ENCODE data around the gene ARG2. TPM values are rescaled to one million over a fixed set of nuclear protein-coding genes. Genes with fewer than 3 reads are reported as not detected.

ARG2 gene
- total and polyA plus RNA-seq, 2 of the 4 experiments (the other 2 are of a cell fraction), result 1.1 to 2.5 TPM

DNA sequence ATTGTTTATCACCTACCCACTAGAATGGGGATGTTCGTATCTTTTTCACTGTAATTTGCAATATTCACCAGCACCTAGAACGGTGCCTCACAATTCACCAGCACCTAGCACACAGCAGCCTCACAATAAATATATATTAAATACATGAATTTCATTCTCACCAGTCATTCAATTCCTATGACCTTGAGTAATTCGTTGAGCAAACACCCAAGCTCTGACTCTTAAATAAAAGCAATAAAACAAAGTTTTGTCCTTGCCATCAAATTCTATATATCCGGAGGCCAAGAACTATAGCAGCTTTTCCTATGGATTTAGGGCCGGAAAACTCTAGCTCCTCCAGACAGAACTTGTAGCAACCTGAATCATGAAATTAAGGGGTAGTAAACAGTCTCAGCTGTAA lies 53.7 kb downstream of the ARG2 start:
- Histone ChIP-seq H3K56ac (ENCODE audit: extremely low read depth, insufficient read depth, low read length) (0 out of 2 replicates have a peak overlapping the region, but pooled peaks have one; percentile 7), H3K18ac (ENCODE audit: low read depth, low read length) (no peak overlapping the region), H3K4me3 (ENCODE audit: insufficient read depth, low read depth, low read length) (peak overlapping the region; percentile 78; the same call in 1 of the 2 replicates), H3K79me1 (ENCODE audit: low read depth in 1 of 2, low read length in 2 of 2) (peaks cover 17 to 61% of the 10 kb centered on the region in 2 experiments), H3K14ac (replicated peaks; ENCODE audit: low read depth, low read length) (no peak overlapping the region; the same call in 1 of the 2 replicates), H3K27ac (ENCODE audit: insufficient read depth, low read length) (no peak overlapping the region), H2BK5ac (ENCODE audit: low read depth, low read length, poor library complexity, severe bottlenecking) (no peak overlapping the region), H4K5ac (ENCODE audit: low read depth, low read length) (no peak overlapping the region), H2AFZ (replicated peaks; ENCODE audit: low read length, poor library complexity) (no peak overlapping the region), H2AK5ac (ENCODE audit: low read depth, low read length) (no peak overlapping the region), H3K23ac (ENCODE audit: low read depth, low read length) (peak overlapping the region; percentile 55; the same call in 1 of the 2 replicates), H2BK15ac (ENCODE audit: low read depth, low read length) (no peak overlapping the region), H3K4me2 (ENCODE audit: low read depth, low read length) (peak overlapping the region; percentile 92), H2BK120ac (ENCODE audit: low read depth, low read length) (no peak overlapping the region), H3K4me1 (ENCODE audit: control insufficient read depth, insufficient read depth, low read length) (peaks cover 3% of the 10 kb centered on the region; the same call in 1 of the 2 replicates), H2AK9ac (replicated peaks; ENCODE audit: low read depth, low read length, poor library complexity) (no peak overlapping the region), H4K20me1 (ENCODE audit: insufficient read depth, low read length) (peaks cover 32% of the 10 kb centered on the region), H3K9me1 (ENCODE audit: insufficient read depth, low read length) (peaks cover 12% of the 10 kb centered on the region), H3K9ac (ENCODE audit: low read depth, low read length) (peak overlapping the region; percentile 87; the same call in 1 of the 2 replicates), H3K4ac (ENCODE audit: low read depth, low read length) (no peak overlapping the region), H2BK20ac (ENCODE audit: low read depth, low read length) (no peak overlapping the region), H3K27me3 (ENCODE audit: control insufficient read depth, insufficient read depth, low read length) (no peaks in the 10 kb centered on the region), H4K91ac (ENCODE audit: insufficient read depth, low read depth, low read length) (no peak overlapping the region), H4K8ac (ENCODE audit: low read depth in 2 of 2, low read length in 2 of 2) (no peak overlapping the region), H3K36me3 (ENCODE audit: control insufficient read depth, insufficient read depth, low read length) (peaks cover 7% of the 10 kb centered on the region), H3K9me3 (ENCODE audit: control insufficient read depth, insufficient read depth, low read length) (no peaks in the 10 kb centered on the region)
- dilution Hi-C loops (cut with HindIII; ENCODE audit: low sequenced_read_pairs, unreplicated experiment) (no loop called here), intact Hi-C loops (cut with micrococcal nuclease) (no loop called here), in situ Hi-C loops (cut with MboI; ENCODE audit: low sequenced_read_pairs) (no loop called here)
- ATAC-seq (ENCODE audit: low read depth) (no peak), DNase-seq (peak; percentile 31)
- TF ChIP-seq, protein P1, sequence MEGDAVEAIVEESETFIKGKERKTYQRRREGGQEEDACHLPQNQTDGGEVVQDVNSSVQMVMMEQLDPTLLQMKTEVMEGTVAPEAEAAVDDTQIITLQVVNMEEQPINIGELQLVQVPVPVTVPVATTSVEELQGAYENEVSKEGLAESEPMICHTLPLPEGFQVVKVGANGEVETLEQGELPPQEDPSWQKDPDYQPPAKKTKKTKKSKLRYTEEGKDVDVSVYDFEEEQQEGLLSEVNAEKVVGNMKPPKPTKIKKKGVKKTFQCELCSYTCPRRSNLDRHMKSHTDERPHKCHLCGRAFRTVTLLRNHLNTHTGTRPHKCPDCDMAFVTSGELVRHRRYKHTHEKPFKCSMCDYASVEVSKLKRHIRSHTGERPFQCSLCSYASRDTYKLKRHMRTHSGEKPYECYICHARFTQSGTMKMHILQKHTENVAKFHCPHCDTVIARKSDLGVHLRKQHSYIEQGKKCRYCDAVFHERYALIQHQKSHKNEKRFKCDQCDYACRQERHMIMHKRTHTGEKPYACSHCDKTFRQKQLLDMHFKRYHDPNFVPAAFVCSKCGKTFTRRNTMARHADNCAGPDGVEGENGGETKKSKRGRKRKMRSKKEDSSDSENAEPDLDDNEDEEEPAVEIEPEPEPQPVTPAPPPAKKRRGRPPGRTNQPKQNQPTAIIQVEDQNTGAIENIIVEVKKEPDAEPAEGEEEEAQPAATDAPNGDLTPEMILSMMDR (conservative IDR thresholded peaks at IDR 0.05; ENCODE audit: low read depth, low read length), result no peak
- TF ChIP-seq RFX5 (IDR thresholded peaks at IDR 0.05; ENCODE audit: low read depth, low read length) (no peak), BHLHE40 (IDR thresholded peaks at IDR 0.05; ENCODE audit: low read depth, low read length) (no peak)
- no TSS peak for BruUV-seq (replicated peaks)
- ChIA-PET CTCF (interaction anchor here (1.1 kb wide), 2 partner anchors 9 to 31 kb away, joined by 4 to 7 read pairs; no protein-coding TSS in a partner anchor), POLR2A (ENCODE audit: unreplicated experiment) (no interaction called here)
- 20% methylated on average over 1 of the region's 5 CpGs; no CpG with 5 or more reads in 1 of the 2 experiments for WGBS, 2 experiments (ENCODE audit: extremely low coverage in 2 of 2, insufficient read length in 1 of 2)

All from IMR-90 (cell line).